SK-N-SH (cell line): ENCODE data around the gene TMEM123. TPM values are rescaled to one million over a fixed set of nuclear protein-coding genes. Genes with fewer than 3 reads are reported as not detected.

Experiments used
- CTCF ChIA-PET: fragments of 300-600, 350-600 bp; formaldehyde crosslinking; extraction: SDS; loops from one replicate; lab custom pipeline; 2021; lab: Yijun Ruan, JAX
- POLR2A ChIA-PET: fragments of 350-600 bp; sonication (Branson Sonifier 250); formaldehyde crosslinking; extraction: SDS; loops from one replicate; lab custom pipeline; 2020; ENCODE audit warnings: antibody characterized with exemption, inconsistent platforms; lab: Yijun Ruan, JAX
- DNase-seq: peaks from one replicate; pipeline ENCODE4 v3.0.0; 2012
- H2AFZ ChIP-seq: fragments of 200-600 bp; sonication (generic); 2 replicates; pipeline ENCODE4 v1.8.1; 2016; ENCODE audit warnings: antibody characterized with exemption, mild to moderate bottlenecking, low read depth
- H3F3A ChIP-seq: fragments of 200-600 bp; sonication (generic); replicated peaks from 2 replicates; pipeline ENCODE3; 2016; ENCODE audit warnings: antibody characterized with exemption, mild to moderate bottlenecking; ENCODE audit not compliant: insufficient read depth
- H3K27ac ChIP-seq, 2 experiments: fragments of 200-500 bp in 1 of 2; fragments of 200-600 bp in 1 of 2; sonication (Bioruptor generic) in 1 of 2; sonication (generic), shearing (Covaris generic) in 1 of 2; 2 replicates each; pipeline versions ENCODE4 v1.5.1 to v1.6.1; 2014 to 2016; ENCODE audit warnings: low read depth in 2 of 2, inconsistent platforms in 1 of 2, low read length in 1 of 2, mild to moderate bottlenecking in 1 of 2, mixed read lengths in 1 of 2
- H3K27me3 ChIP-seq: fragments of 200-600 bp; sonication (generic), shearing (Covaris generic); 2 replicates; pipeline ENCODE4 v1.6.1; 2016; ENCODE audit warnings: mixed run types; ENCODE audit not compliant: insufficient read depth
- H3K36me3 ChIP-seq, 2 experiments: fragments of 200-500 bp in 1 of 2; fragments of 200-600 bp in 1 of 2; sonication (Bioruptor generic) in 1 of 2; sonication (generic) in 1 of 2; replicated peaks in 1 of 2; 2 replicates each; pipeline versions ENCODE3 to v1.5.1; 2014 to 2016; ENCODE audit warnings: low read length in 1 of 2, mild to moderate bottlenecking in 1 of 2; ENCODE audit not compliant: insufficient read depth in 2 of 2, control insufficient read depth in 1 of 2
- H3K4me1 ChIP-seq, 2 experiments: fragments of 200-500 bp in 1 of 2; fragments of 200-600 bp in 1 of 2; sonication (Bioruptor generic) in 1 of 2; sonication (generic), shearing (Covaris generic) in 1 of 2; 2 replicates each; pipeline versions ENCODE4 v1.5.1 to v1.6.1; 2014 to 2016; ENCODE audit warnings: low read depth in 1 of 2, low read length in 1 of 2, mixed run types in 1 of 2; ENCODE audit not compliant: insufficient read depth in 2 of 2, control insufficient read depth in 1 of 2
- H3K4me2 ChIP-seq: fragments of 200-600 bp; sonication (generic), shearing (Covaris generic); 2 replicates; pipeline ENCODE4 v1.6.1; 2017; ENCODE audit warnings: mixed run types
- H3K4me3 ChIP-seq, 2 experiments: fragments of 200-500 bp in 1 of 2; fragments of 200-600 bp in 1 of 2; sonication (Bioruptor generic) in 1 of 2; sonication (generic), shearing (Covaris generic) in 1 of 2; 2 replicates each; pipeline versions ENCODE4 v1.5.1 to v1.8.1; 2014 to 2016; ENCODE audit warnings: low read depth in 2 of 2, inconsistent platforms in 1 of 2, low read length in 1 of 2, mild to moderate bottlenecking in 1 of 2, mixed read lengths in 1 of 2, moderate library complexity in 1 of 2
- H3K79me2 ChIP-seq: fragments of 200-600 bp; sonication (generic); 2 replicates; pipeline ENCODE4 v1.8.1; 2017; ENCODE audit warnings: mild to moderate bottlenecking; ENCODE audit not compliant: insufficient read depth
- H3K9ac ChIP-seq: fragments of 200-600 bp; sonication (generic); 2 replicates; pipeline ENCODE4 v1.6.1; 2017; ENCODE audit warnings: mixed run types
- H3K9me2 ChIP-seq: fragments of 200-600 bp; sonication (generic); 2 replicates; pipeline ENCODE4 v1.6.1; 2017; ENCODE audit warnings: mixed run types
- H3K9me3 ChIP-seq: fragments of 200-600 bp; sonication (generic); 2 replicates; pipeline ENCODE4 v1.6.1; 2017; ENCODE audit warnings: mixed run types, mild to moderate bottlenecking, moderate library complexity
- H4K20me1 ChIP-seq: fragments of 200-600 bp; sonication (generic); 2 replicates; pipeline ENCODE4 v1.6.1; 2017; ENCODE audit warnings: mild to moderate bottlenecking, mixed run types; ENCODE audit not compliant: insufficient read depth
- ELF1 ChIP-seq: IDR thresholded peaks from 2 replicates; pipeline ENCODE4 v1.4.0; 2012
- EZH2phosphoT487 ChIP-seq: fragments of 200-600 bp; sonication (generic); IDR thresholded peaks from 2 replicates; pipeline ENCODE4 v1.6.1; 2017; ENCODE audit warnings: low read depth, mixed run types, mild to moderate bottlenecking, antibody characterized with exemption, moderate library complexity, borderline replicate concordance
- FOXJ3 ChIP-seq: sonication (generic); formaldehyde crosslinking; IDR thresholded peaks from 2 replicates; pipeline ENCODE4 v1.5.1; 2020; ENCODE audit warnings: mild to moderate bottlenecking, missing genetic modification reagents
- FOXM1 ChIP-seq: IDR thresholded peaks from 2 replicates; pipeline ENCODE4 v1.4.0; 2012; ENCODE audit warnings: low read depth, mild to moderate bottlenecking
- GABPA ChIP-seq: IDR thresholded peaks from 2 replicates; pipeline ENCODE4 v1.4.0; 2012; ENCODE audit warnings: low read depth, mild to moderate bottlenecking
- GATA2 ChIP-seq: sonication (generic); formaldehyde crosslinking; IDR thresholded peaks from 2 replicates; pipeline ENCODE4 v1.5.0; 2020; ENCODE audit warnings: mild to moderate bottlenecking, missing genetic modification reagents
- JUND ChIP-seq: IDR thresholded peaks from 2 replicates; pipeline ENCODE4 v1.4.0; 2012
- MXI1 ChIP-seq: IDR thresholded peaks from 2 replicates; pipeline ENCODE4 v1.6.1; 2012; ENCODE audit warnings: mild to moderate bottlenecking, low read depth, low read length, improper control_type of control experiment
- NFIC ChIP-seq: IDR thresholded peaks from 2 replicates; pipeline ENCODE4 v1.4.0; 2012; ENCODE audit warnings: borderline replicate concordance
- RXRA ChIP-seq: IDR thresholded peaks from 2 replicates; pipeline ENCODE4 v1.4.0; 2012; ENCODE audit warnings: low read depth, mild to moderate bottlenecking, borderline replicate concordance
- SIN3A ChIP-seq: IDR thresholded peaks from 2 replicates; pipeline ENCODE4 v1.6.1; 2012; ENCODE audit warnings: low read depth, mild to moderate bottlenecking, low read length, moderate library complexity, borderline replicate concordance
- SMC3 ChIP-seq: IDR thresholded peaks from 2 replicates; pipeline ENCODE4 v1.6.1; 2012; ENCODE audit warnings: low read depth, low read length, improper control_type of control experiment
- TAF1 ChIP-seq: IDR thresholded peaks from 2 replicates; pipeline ENCODE4 v1.6.1; 2012; ENCODE audit warnings: low read depth, mild to moderate bottlenecking, low read length, moderate library complexity, borderline replicate concordance
- WGBS: methylation state at CpG from one replicate; pipeline ENCODE4 v1.1.6; 2017; ENCODE audit warnings: low lambda C conversion rate; 5-methylcytosine and 5-hydroxymethylcytosine counted together
- polyA plus RNA-seq, 3 experiments: library from polyadenylated mRNA; depleted of rRNA; stranded (reverse); fragments of >200 nt; gene quantifications; 2 replicates each; pipeline ENCODE4 v1.2.3, GENCODE V29; 2012
- TF ChIP-seq, protein P1 (sequence below): fragments of 200-600 bp; sonication (generic); IDR thresholded peaks from 2 replicates; pipeline ENCODE4 v1.6.1; 2017; ENCODE audit warnings: antibody characterized with exemption, mild to moderate bottlenecking, moderate library complexity
- TF ChIP-seq, protein P2 (sequence below): IDR thresholded peaks from 2 replicates; pipeline ENCODE4 v1.4.0; 2012; ENCODE audit warnings: low read depth, borderline replicate concordance
- TF ChIP-seq, protein P3 (sequence below): IDR thresholded peaks from 2 replicates; pipeline ENCODE4 v1.4.0; 2012; ENCODE audit warnings: low read depth, borderline replicate concordance
- TF ChIP-seq, protein P4 (sequence below): IDR thresholded peaks from 2 replicates; pipeline ENCODE4 v1.4.0; 2012; ENCODE audit warnings: low read depth
- TF ChIP-seq, protein P5 (sequence below): IDR thresholded peaks from 2 replicates; pipeline ENCODE4 v1.6.1; 2012; ENCODE audit warnings: mild to moderate bottlenecking, low read depth, low read length, moderate library complexity

Gene TMEM123
- polyA plus RNA-seq, 1 of the 3 experiments (the other 2 are of a cell fraction), result 86.1 TPM

DNA sequence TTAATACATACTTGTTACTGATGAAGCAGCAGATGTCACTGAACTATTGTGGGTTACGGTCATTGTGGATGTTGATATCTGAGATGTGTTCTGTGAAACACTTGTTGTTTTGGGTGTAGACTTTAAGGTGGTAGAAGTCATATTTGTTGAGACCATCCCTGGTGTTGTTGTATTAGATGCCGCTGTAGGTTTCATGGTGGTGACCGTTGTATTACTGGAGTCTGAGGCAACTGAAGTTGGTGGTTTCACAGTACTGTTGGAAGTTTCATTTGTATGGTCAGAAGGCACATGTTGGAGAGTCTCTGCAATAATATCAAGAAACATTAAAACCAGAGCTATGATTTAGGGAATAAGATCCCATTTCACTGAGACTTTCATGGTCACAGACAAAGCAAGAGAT is 50.7 kb downstream of the TMEM123 start:
- CTCF ChIA-PET, result interaction anchor here (0.6 to 4.3 kb wide), 4 partner anchors 11 to 94 kb away, joined by 3 to 30 read pairs (median 4); no protein-coding TSS in a partner anchor
- POLR2A ChIA-PET, result no interaction called here
- DNase-seq, result no peak
- Histone ChIP-seq H3K4me1 (no peaks in the 10 kb centered on the region), H3K9me3 (no peaks in the 10 kb centered on the region), H3K27me3 (no peaks in the 10 kb centered on the region), H3K9ac (no peak overlapping the region), H3K9me2 (no peaks in the 10 kb centered on the region), H3K27ac (no peak overlapping the region), H3K36me3 (peaks cover 48 to 60% of the 10 kb centered on the region in 2 experiments), H3K4me3 (no peak overlapping the region), H4K20me1 (no peaks in the 10 kb centered on the region), H2AFZ (no peak overlapping the region), H3K4me2 (no peak overlapping the region), H3K79me2 (peaks cover 79% of the 10 kb centered on the region; the same call in 1 of the 2 replicates), H3F3A (peaks cover 26% of the 10 kb centered on the region)
- 98% methylated on average over 3 of the region's 3 CpGs for WGBS
- TF ChIP-seq FOXJ3, result no peak

DNA sequence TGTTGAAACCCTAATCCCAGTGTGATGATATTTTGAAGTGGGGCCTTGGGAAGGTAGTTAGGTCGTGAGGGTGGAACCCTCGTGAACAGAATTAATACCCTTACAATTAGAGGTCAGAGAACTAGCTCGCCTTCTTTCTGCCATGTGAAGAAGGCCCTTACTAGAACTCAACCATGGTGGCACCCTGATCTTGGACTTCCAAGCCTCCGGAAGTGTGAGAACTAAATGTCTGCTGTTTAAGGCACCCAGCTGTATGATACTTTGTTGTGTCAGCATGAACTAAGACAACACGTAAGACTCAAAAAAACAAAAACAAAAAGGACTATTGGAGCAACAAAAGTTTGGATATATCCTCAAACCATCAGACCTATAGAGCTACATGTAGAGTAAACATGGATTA is 52.0 kb downstream of the TMEM123 start:
- H3K79me2 ChIP-seq, result peaks cover 79% of the 10 kb centered on the region; the same call in 1 of the 2 replicates
- POLR2A ChIA-PET, result no interaction called here
- WGBS, result 95% methylated on average over 5 of the region's 5 CpGs

More for the DNA sequence above, 52.0 kb downstream of the TMEM123 start:
- Histone ChIP-seq H2AFZ (no peak overlapping the region), H3K27ac (no peak overlapping the region), H3K4me1 (peaks cover 0 to 6% of the 10 kb centered on the region in 2 experiments; a peak in 1 of 4 replicates), H3K9me2 (no peaks in the 10 kb centered on the region), H3K9ac (no peak overlapping the region), H3K36me3 (peaks cover 53 to 65% of the 10 kb centered on the region in 2 experiments), H3K4me2 (no peak overlapping the region), H4K20me1 (no peaks in the 10 kb centered on the region), H3K27me3 (no peaks in the 10 kb centered on the region), H3K4me3 (no peak overlapping the region), H3F3A (peaks cover 26% of the 10 kb centered on the region), H3K9me3 (no peaks in the 10 kb centered on the region)
- CTCF ChIA-PET, result interaction anchor here (0.9 to 4.3 kb wide), 4 partner anchors 9 to 108 kb away, joined by 3 to 30 read pairs (median 4); no protein-coding TSS in a partner anchor
- DNase-seq, result no peak
- TF ChIP-seq SMC3 (no peak), FOXJ3 (no peak), ELF1 (no peak), EZH2phosphoT487 (no peak), GATA2 (CRISPR knock-in tag) (no peak), GABPA (no peak), RXRA (no peak), FOXM1 (no peak), TAF1 (no peak), MXI1 (no peak), NFIC (no peak), JUND (no peak), SIN3A (no peak)
- TF ChIP-seq, protein P1, sequence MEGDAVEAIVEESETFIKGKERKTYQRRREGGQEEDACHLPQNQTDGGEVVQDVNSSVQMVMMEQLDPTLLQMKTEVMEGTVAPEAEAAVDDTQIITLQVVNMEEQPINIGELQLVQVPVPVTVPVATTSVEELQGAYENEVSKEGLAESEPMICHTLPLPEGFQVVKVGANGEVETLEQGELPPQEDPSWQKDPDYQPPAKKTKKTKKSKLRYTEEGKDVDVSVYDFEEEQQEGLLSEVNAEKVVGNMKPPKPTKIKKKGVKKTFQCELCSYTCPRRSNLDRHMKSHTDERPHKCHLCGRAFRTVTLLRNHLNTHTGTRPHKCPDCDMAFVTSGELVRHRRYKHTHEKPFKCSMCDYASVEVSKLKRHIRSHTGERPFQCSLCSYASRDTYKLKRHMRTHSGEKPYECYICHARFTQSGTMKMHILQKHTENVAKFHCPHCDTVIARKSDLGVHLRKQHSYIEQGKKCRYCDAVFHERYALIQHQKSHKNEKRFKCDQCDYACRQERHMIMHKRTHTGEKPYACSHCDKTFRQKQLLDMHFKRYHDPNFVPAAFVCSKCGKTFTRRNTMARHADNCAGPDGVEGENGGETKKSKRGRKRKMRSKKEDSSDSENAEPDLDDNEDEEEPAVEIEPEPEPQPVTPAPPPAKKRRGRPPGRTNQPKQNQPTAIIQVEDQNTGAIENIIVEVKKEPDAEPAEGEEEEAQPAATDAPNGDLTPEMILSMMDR, result no peak
- TF ChIP-seq, protein P2, sequence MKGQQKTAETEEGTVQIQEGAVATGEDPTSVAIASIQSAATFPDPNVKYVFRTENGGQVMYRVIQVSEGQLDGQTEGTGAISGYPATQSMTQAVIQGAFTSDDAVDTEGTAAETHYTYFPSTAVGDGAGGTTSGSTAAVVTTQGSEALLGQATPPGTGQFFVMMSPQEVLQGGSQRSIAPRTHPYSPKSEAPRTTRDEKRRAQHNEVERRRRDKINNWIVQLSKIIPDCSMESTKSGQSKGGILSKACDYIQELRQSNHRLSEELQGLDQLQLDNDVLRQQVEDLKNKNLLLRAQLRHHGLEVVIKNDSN, result no peak
- TF ChIP-seq, protein P3, sequence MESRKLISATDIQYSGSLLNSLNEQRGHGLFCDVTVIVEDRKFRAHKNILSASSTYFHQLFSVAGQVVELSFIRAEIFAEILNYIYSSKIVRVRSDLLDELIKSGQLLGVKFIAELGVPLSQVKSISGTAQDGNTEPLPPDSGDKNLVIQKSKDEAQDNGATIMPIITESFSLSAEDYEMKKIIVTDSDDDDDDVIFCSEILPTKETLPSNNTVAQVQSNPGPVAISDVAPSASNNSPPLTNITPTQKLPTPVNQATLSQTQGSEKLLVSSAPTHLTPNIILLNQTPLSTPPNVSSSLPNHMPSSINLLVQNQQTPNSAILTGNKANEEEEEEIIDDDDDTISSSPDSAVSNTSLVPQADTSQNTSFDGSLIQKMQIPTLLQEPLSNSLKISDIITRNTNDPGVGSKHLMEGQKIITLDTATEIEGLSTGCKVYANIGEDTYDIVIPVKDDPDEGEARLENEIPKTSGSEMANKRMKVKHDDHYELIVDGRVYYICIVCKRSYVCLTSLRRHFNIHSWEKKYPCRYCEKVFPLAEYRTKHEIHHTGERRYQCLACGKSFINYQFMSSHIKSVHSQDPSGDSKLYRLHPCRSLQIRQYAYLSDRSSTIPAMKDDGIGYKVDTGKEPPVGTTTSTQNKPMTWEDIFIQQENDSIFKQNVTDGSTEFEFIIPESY, result no peak
- TF ChIP-seq, protein P4, sequence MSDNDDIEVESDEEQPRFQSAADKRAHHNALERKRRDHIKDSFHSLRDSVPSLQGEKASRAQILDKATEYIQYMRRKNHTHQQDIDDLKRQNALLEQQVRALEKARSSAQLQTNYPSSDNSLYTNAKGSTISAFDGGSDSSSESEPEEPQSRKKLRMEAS, result no peak
- TF ChIP-seq, protein P5, sequence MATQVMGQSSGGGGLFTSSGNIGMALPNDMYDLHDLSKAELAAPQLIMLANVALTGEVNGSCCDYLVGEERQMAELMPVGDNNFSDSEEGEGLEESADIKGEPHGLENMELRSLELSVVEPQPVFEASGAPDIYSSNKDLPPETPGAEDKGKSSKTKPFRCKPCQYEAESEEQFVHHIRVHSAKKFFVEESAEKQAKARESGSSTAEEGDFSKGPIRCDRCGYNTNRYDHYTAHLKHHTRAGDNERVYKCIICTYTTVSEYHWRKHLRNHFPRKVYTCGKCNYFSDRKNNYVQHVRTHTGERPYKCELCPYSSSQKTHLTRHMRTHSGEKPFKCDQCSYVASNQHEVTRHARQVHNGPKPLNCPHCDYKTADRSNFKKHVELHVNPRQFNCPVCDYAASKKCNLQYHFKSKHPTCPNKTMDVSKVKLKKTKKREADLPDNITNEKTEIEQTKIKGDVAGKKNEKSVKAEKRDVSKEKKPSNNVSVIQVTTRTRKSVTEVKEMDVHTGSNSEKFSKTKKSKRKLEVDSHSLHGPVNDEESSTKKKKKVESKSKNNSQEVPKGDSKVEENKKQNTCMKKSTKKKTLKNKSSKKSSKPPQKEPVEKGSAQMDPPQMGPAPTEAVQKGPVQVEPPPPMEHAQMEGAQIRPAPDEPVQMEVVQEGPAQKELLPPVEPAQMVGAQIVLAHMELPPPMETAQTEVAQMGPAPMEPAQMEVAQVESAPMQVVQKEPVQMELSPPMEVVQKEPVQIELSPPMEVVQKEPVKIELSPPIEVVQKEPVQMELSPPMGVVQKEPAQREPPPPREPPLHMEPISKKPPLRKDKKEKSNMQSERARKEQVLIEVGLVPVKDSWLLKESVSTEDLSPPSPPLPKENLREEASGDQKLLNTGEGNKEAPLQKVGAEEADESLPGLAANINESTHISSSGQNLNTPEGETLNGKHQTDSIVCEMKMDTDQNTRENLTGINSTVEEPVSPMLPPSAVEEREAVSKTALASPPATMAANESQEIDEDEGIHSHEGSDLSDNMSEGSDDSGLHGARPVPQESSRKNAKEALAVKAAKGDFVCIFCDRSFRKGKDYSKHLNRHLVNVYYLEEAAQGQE, result no peak
